Activated CD8-positive, alpha-beta T cell treated with anti-CD3 and anti-CD28 coated beads for 36 hours (primary cell): ENCODE results near the gene ARHGEF28. TPM values are rescaled to one million over a fixed set of nuclear protein-coding genes. Genes with fewer than 3 reads are reported as not detected.

Experiments
- ATAC-seq: fragments of 200-7000 bp; cut with Tn5 transposase; one replicate; pipeline ENCODE4 v1.10.0; 2021; ENCODE audit warnings: mild to moderate bottlenecking, moderate library complexity
- CTCF ChIA-PET: fragments of 350-600 bp; sonication (Branson Sonifier 250); formaldehyde crosslinking; loops from one replicate; lab custom pipeline; 2021; ENCODE audit warnings: antibody characterized with exemption; lab: Charles Lee
- POLR2A ChIA-PET: fragments of 350-600 bp; sonication (Branson Sonifier 250); formaldehyde crosslinking; loops from one replicate; lab custom pipeline; 2021; ENCODE audit warnings: antibody characterized with exemption; lab: Charles Lee
- DNase-seq: peaks from one replicate; pipeline ENCODE4 v3.0.0-alpha.2; 2020
- H3K27ac Mint-ChIP-seq: one replicate; pipeline ENCODE4 v1.8.0; 2021; ENCODE audit warnings: mild to moderate bottlenecking, mixed read lengths
- H3K27me3 Mint-ChIP-seq: one replicate; pipeline ENCODE4 v1.8.0; 2021; ENCODE audit warnings: mixed read lengths
- H3K36me3 Mint-ChIP-seq: one replicate; pipeline ENCODE4 v1.8.0; 2021; ENCODE audit warnings: low read depth, mixed read lengths
- H3K4me1 Mint-ChIP-seq: one replicate; pipeline ENCODE4 v1.8.0; 2021; ENCODE audit warnings: low read depth, mixed read lengths
- H3K4me3 Mint-ChIP-seq: one replicate; pipeline ENCODE4 v1.8.0; 2021; ENCODE audit warnings: mild to moderate bottlenecking, moderate library complexity, mixed read lengths
- H3K9me3 Mint-ChIP-seq: one replicate; pipeline ENCODE4 v1.8.0; 2021; ENCODE audit warnings: mixed read lengths
- CTCF ChIP-seq: fragments of 200-600 bp; IDR thresholded peaks from one replicate; pipeline ENCODE4 v1.8.0; 2022; ENCODE audit warnings: antibody characterized with exemption, mild to moderate bottlenecking
- intact Hi-C: fragments of 100-400 bp; cut with micrococcal nuclease; formaldehyde crosslinking; loops from one replicate; pipeline ENCODE4 v1.10.0; 2022
- total RNA-seq, 2 experiments: library from RNA; stranded (reverse); gene quantifications; one replicate each; pipeline ENCODE4 v1.2.3, GENCODE V29; 2021

ARHGEF28 gene
- total RNA-seq, 2 experiments from 2014 or later = 0.05 TPM; not detected in 1

- POLR2A ChIA-PET = no interaction called here
- DNase-seq = no peak
- intact Hi-C loops = no loop called here
- Mint-ChIP-seq H3K27me3 (peaks cover 6% of the 10 kb centered on the region), H3K36me3 (no peaks in the 10 kb centered on the region), H3K27ac (no peak overlapping the region), H3K9me3 (no peaks in the 10 kb centered on the region), H3K4me1 (no peaks in the 10 kb centered on the region), H3K4me3 (no peak overlapping the region)
- CTCF ChIA-PET = interaction anchor here (1.3 kb wide), 1 partner anchor 26 kb away, joined by 3 read pairs; no protein-coding TSS in a partner anchor
- no peak for TF ChIP-seq CTCF
- no peak for ATAC-seq
These were observed 192.4 kb downstream of the ARHGEF28 start for GRCh38 chr5:73818357-73818756.

- no peak overlapping the region for H3K27ac Mint-ChIP-seq
These were observed 194.3 kb downstream of the ARHGEF28 start for GRCh38 chr5:73820326-73820725.

GRCh38 chr5:73821003-73821402, 195.0 kb downstream of the ARHGEF28 start:
- H3K9me3 Mint-ChIP-seq = no peaks in the 10 kb centered on the region
- ATAC-seq (no peak), DNase-seq (no peak)
- no peaks in the 10 kb centered on the region for H3K36me3 Mint-ChIP-seq
- intact Hi-C loops = no loop called here
- no peak overlapping the region for H3K4me3 Mint-ChIP-seq
- peaks cover 3% of the 10 kb centered on the region for H3K27me3 Mint-ChIP-seq
- no peak for TF ChIP-seq CTCF
- ChIA-PET POLR2A (no interaction called here), CTCF (no interaction called here)
- no peak overlapping the region for H3K27ac Mint-ChIP-seq
- H3K4me1 Mint-ChIP-seq = no peaks in the 10 kb centered on the region

More at GRCh38 chr5:73820326-73820725, 194.3 kb downstream of the ARHGEF28 start:
- Mint-ChIP-seq H3K9me3 (no peaks in the 10 kb centered on the region), H3K27me3 (peaks cover 3% of the 10 kb centered on the region), H3K36me3 (no peaks in the 10 kb centered on the region), H3K4me3 (no peak overlapping the region), H3K4me1 (no peaks in the 10 kb centered on the region)
- ChIA-PET CTCF (no interaction called here), POLR2A (no interaction called here)
- TF ChIP-seq CTCF = no peak
- no peak for ATAC-seq
- intact Hi-C loops = no loop called here
- no peak for DNase-seq

- ChIA-PET POLR2A (no interaction called here), CTCF (interaction anchor here (1.0 kb wide), 1 partner anchor 10 kb away, joined by 3 read pairs; no protein-coding TSS in a partner anchor)
- Mint-ChIP-seq H3K27ac (no peak overlapping the region), H3K4me3 (no peak overlapping the region), H3K9me3 (no peaks in the 10 kb centered on the region), H3K36me3 (no peaks in the 10 kb centered on the region), H3K27me3 (peaks cover 3% of the 10 kb centered on the region), H3K4me1 (no peaks in the 10 kb centered on the region)
- intact Hi-C loops = no loop called here
- no peak for ATAC-seq
- DNase-seq = no peak
- TF ChIP-seq CTCF = no peak
These were observed 196.4 kb downstream of the ARHGEF28 start for GRCh38 chr5:73822278-73822988.

GRCh38 chr5:73822989-73823339, 197.0 kb downstream of the ARHGEF28 start:
- H3K36me3 Mint-ChIP-seq = no peaks in the 10 kb centered on the region
- intact Hi-C loops = no loop called here

More at GRCh38 chr5:73822989-73823339, 197.0 kb downstream of the ARHGEF28 start:
- Mint-ChIP-seq H3K27ac (no peak overlapping the region), H3K9me3 (no peaks in the 10 kb centered on the region), H3K4me1 (no peaks in the 10 kb centered on the region), H3K27me3 (peaks cover 3% of the 10 kb centered on the region), H3K4me3 (no peak overlapping the region)
- no peak for ATAC-seq
- TF ChIP-seq CTCF = no peak
- POLR2A ChIA-PET = no interaction called here
- no peak for DNase-seq
- CTCF ChIA-PET = interaction anchor here (1.0 kb wide), 1 partner anchor 10 kb away, joined by 3 read pairs; no protein-coding TSS in a partner anchor
